GM06990 (cell line): Measurements from ENCODE around the gene ZBTB46.

Experiments
- DNase-seq: peaks from one replicate; pipeline ENCODE4 v3.0.0-alpha.2; 2011; ENCODE audit not compliant: insufficient read length; ENCODE audit errors: extremely low read depth
- H3K27me3 ChIP-seq: replicated peaks from 2 replicates; pipeline ENCODE4 v1.6.0; 2011; ENCODE audit warnings: low read length; ENCODE audit not compliant: control insufficient read depth, insufficient read depth
- H3K36me3 ChIP-seq: 2 replicates; pipeline ENCODE4 v1.5.1; 2011; ENCODE audit warnings: low read length; ENCODE audit not compliant: control insufficient read depth, insufficient read depth
- H3K4me3 ChIP-seq: replicated peaks from 2 replicates; pipeline ENCODE4 v1.5.1; 2011; ENCODE audit warnings: low read depth, mild to moderate bottlenecking, control low read depth, low read length
- TF ChIP-seq, protein P1 (sequence below): IDR thresholded peaks from 2 replicates; pipeline ENCODE4 v1.5.1; 2011; ENCODE audit warnings: low read length, control low read depth, mild to moderate bottlenecking, inconsistent platforms; ENCODE audit not compliant: insufficient read depth, poor library complexity, severe bottlenecking

ZBTB46 gene

DNA sequence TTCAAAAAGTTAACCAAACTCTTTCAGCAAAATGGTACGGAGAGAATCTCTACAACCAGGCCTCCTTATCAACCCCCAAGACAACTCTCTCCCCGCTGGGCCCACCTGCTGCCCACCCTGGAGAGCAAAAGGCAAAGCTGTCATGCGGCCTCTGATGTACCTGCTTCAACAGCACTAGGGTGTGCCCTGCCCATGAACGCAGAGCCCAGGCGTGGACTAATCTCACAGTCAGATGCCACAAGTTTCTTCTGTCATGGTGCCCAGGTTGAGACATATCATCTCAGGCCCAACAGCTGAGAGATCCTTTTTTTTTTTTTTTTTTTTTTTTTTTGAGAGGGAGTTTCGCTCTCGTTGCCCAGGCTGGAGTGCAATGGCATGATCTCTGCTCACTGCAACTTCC lies 65.2 kb downstream of the ZBTB46 start:
- Histone ChIP-seq H3K27me3 (no peaks in the 10 kb centered on the region), H3K4me3 (no peak overlapping the region)
- no peak for DNase-seq

GRCh38 chr20:63765082-63765873 lies 65.8 kb downstream of the ZBTB46 start:
- no peak for DNase-seq
- Histone ChIP-seq H3K36me3 (no peaks in the 10 kb centered on the region), H3K27me3 (no peaks in the 10 kb centered on the region), H3K4me3 (no peak overlapping the region)
- TF ChIP-seq, protein P1, sequence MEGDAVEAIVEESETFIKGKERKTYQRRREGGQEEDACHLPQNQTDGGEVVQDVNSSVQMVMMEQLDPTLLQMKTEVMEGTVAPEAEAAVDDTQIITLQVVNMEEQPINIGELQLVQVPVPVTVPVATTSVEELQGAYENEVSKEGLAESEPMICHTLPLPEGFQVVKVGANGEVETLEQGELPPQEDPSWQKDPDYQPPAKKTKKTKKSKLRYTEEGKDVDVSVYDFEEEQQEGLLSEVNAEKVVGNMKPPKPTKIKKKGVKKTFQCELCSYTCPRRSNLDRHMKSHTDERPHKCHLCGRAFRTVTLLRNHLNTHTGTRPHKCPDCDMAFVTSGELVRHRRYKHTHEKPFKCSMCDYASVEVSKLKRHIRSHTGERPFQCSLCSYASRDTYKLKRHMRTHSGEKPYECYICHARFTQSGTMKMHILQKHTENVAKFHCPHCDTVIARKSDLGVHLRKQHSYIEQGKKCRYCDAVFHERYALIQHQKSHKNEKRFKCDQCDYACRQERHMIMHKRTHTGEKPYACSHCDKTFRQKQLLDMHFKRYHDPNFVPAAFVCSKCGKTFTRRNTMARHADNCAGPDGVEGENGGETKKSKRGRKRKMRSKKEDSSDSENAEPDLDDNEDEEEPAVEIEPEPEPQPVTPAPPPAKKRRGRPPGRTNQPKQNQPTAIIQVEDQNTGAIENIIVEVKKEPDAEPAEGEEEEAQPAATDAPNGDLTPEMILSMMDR: no peak

More for the DNA sequence above, 65.2 kb downstream of the ZBTB46 start:
- TF ChIP-seq, protein P1: no peak
- no peaks in the 10 kb centered on the region for H3K36me3 ChIP-seq

- TF ChIP-seq, protein P1: no peak
- no peak overlapping the region for H3K4me3 ChIP-seq
- H3K27me3 ChIP-seq: no peaks in the 10 kb centered on the region
- H3K36me3 ChIP-seq: no peaks in the 10 kb centered on the region
- DNase-seq: no peak
Measured at GRCh38 chr20:63759377-63759901, 71.6 kb downstream of the ZBTB46 start.

GRCh38 chr20:63758152-63758551 lies 72.9 kb downstream of the ZBTB46 start:
- no peaks in the 10 kb centered on the region for H3K27me3 ChIP-seq
- TF ChIP-seq, protein P1: no peak
- H3K4me3 ChIP-seq: no peak overlapping the region
- H3K36me3 ChIP-seq: no peaks in the 10 kb centered on the region
- DNase-seq: no peak

DNA sequence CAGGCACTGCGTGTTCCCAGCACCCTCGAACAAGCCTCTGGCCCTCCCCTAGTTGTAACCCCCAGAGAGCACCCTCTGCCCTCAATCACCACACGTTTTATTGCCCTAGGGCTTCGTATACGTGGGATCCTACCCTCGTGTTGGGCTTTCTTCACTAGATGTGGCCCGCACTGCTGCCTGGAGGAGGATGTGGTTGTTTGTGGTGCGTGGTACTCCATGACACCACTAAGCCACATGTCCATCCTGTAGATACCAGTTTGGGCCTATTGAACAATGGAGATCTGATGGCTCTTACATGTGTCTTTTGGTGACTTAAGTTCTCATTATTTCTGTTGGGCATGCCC lies 74.4 kb downstream of the ZBTB46 start:
- TF ChIP-seq, protein P1: no peak
- Histone ChIP-seq H3K27me3 (no peaks in the 10 kb centered on the region), H3K4me3 (no peak overlapping the region), H3K36me3 (no peaks in the 10 kb centered on the region)
- DNase-seq: no peak
